ENCODE results near the gene UQCRH.

Gene UQCRH

DNA sequence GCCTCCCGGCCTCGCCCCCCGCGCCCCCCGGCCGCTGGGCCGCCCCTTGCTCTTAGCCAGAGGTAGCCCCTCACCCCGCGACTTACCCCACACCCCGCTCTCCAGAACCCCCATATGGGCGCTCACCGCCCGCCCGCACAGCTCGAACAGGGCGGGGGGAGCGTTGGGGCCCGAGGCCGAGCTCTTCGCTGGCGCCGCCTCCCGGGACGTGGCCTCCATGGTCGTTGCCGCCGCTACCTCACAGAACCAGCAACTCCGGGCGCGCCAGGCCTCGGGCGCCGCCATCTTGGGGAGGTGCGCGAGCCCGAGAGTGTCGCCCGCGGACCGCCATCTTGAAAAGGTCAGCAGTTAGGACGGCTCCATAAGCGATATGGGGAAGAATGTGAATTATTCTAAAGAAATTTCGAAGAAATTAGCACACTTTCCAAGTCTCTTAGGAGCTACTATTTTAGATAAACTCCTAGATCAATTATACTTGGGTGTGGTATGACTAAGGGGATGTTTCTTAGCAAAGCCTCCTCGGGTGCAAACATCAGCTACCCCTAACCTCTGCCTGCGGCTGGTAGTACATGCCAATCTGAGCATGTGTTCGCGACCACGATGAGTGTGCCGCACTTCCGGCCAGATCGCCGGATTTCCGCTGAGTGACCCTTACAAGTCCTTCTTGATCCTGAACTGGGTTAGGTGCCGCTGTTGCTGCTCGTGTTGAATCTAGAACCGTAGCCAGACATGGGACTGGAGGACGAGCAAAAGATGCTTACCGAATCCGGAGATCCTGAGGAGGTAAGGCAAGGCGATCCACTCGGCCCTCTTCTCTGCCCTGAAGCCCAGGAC, at the start of gene UQCRH, which contains the start of gene LRRC41 (continued):
- TF ChIP-seq, protein P1, sequence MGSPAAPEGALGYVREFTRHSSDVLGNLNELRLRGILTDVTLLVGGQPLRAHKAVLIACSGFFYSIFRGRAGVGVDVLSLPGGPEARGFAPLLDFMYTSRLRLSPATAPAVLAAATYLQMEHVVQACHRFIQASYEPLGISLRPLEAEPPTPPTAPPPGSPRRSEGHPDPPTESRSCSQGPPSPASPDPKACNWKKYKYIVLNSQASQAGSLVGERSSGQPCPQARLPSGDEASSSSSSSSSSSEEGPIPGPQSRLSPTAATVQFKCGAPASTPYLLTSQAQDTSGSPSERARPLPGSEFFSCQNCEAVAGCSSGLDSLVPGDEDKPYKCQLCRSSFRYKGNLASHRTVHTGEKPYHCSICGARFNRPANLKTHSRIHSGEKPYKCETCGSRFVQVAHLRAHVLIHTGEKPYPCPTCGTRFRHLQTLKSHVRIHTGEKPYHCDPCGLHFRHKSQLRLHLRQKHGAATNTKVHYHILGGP (tag by site-specific recombination; IDR thresholded peaks at IDR 0.05) = no peak
- no peak for TF ChIP-seq ZNF133 (tag by site-specific recombination; IDR thresholded peaks at IDR 0.05)
- TF ChIP-seq, protein P2, sequence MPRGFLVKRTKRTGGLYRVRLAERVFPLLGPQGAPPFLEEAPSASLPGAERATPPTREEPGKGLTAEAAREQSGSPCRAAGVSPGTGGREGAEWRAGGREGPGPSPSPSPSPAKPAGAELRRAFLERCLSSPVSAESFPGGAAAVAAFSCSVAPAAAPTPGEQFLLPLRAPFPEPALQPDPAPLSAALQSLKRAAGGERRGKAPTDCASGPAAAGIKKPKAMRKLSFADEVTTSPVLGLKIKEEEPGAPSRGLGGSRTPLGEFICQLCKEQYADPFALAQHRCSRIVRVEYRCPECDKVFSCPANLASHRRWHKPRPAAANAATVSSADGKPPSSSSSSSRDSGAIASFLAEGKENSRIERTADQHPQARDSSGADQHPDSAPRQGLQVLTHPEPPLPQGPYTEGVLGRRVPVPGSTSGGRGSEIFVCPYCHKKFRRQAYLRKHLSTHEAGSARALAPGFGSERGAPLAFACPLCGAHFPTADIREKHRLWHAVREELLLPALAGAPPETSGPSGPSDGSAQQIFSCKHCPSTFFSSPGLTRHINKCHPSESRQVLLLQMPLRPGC (tag by site-specific recombination; IDR thresholded peaks at IDR 0.05) = peak; percentile 19
- TF ChIP-seq, protein P3, sequence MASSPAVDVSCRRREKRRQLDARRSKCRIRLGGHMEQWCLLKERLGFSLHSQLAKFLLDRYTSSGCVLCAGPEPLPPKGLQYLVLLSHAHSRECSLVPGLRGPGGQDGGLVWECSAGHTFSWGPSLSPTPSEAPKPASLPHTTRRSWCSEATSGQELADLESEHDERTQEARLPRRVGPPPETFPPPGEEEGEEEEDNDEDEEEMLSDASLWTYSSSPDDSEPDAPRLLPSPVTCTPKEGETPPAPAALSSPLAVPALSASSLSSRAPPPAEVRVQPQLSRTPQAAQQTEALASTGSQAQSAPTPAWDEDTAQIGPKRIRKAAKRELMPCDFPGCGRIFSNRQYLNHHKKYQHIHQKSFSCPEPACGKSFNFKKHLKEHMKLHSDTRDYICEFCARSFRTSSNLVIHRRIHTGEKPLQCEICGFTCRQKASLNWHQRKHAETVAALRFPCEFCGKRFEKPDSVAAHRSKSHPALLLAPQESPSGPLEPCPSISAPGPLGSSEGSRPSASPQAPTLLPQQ (tag by site-specific recombination; IDR thresholded peaks at IDR 0.05) = peak; percentile 19
- 0 out of 2 replicates have a peak, but pooled peaks have one; percentile 36 for TF ChIP-seq TRIM28 (IDR thresholded peaks at IDR 0.05; ENCODE audit: borderline replicate concordance, low read length)
- no peak for TF ChIP-seq PRDM1 (tag by site-specific recombination; IDR thresholded peaks at IDR 0.05)
- TF ChIP-seq ZNF585B (tag by site-specific recombination; IDR thresholded peaks at IDR 0.05) = no peak
- no peak for TF ChIP-seq ZNF266 (tag by site-specific recombination; IDR thresholded peaks at IDR 0.05; ENCODE audit: low read depth)
- peak; percentile 53 for TF ChIP-seq ZNF660 (tag by site-specific recombination; IDR thresholded peaks at IDR 0.05)
- TF ChIP-seq ZNF624 (tag by site-specific recombination; IDR thresholded peaks at IDR 0.05) = no peak
- peak; percentile 41; the same call in 1 of the 2 replicates for TF ChIP-seq TCF7L2 (IDR thresholded peaks at IDR 0.05; ENCODE audit: borderline replicate concordance, low read depth, low read length)

DNA sequence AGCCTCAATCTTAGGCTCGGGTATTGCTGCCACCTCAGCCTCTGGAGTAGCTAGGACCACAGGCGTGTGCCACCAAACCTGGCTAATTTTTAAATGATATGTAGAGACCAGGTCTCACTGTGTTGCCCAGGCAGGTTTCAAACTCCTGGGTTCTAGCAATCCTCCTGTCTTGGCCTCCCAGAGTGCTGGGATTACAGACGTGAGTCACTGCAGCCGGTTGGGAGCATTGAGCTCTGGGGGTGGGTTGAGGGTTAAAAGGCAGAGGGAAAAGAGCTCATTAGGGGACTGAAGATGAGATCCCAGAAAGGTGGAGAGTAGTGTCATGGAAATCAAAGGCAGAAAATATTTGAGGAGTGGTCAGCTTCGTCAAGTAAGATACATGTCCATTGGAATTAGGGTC, 48.8 kb upstream of the UQCRH start:
- ChIA-PET POLR2A (interaction anchor here (0.9 to 1.4 kb wide), 2 partner anchors 9 to 19 kb away, joined by 3 to 5 read pairs; no protein-coding TSS in a partner anchor), CTCF (interaction anchor here (2.2 kb wide), 1 partner anchor 31 kb away, joined by 8 read pairs; no protein-coding TSS in a partner anchor)
- H3K36me3 ChIP-seq (ENCODE audit: control insufficient read depth in 2 of 2, insufficient read depth in 1 of 2, low read length in 2 of 2) = peaks cover 93 to 95% of the 10 kb centered on the region in 2 experiments

DNA sequence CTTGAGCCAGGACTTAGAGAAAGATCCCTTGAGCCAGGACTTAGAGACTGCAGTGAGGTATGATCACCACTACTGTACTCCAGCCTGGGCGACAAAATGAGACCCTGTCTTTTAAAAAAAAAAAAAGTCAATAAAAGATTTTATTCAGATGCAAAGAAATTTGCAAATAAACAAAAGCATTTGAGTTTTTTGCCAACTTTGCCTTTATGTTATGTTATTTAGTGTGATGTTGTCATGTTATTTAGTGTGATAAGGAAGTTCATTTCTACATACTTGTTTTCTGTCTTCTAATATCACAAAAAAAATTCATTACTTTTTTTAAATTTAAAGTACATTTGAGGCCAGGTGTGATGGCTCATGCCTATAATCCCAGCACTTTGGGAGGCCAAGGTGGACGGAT, 47.0 kb upstream of the UQCRH start:
- Histone ChIP-seq H3K27ac (ENCODE audit: extremely low read depth, low read depth, low read length) (no peak overlapping the region), H3K9me3 (ENCODE audit: control insufficient read depth, insufficient read depth, low read depth, low read length) (no peaks in the 10 kb centered on the region), H3K4me3 (ENCODE audit: low read depth, low read length) (no peak overlapping the region), H3K4me1 (ENCODE audit: control insufficient read depth, insufficient read depth, low read length) (0 out of 2 replicates have a peak, but pooled peaks cover 2% of the 10 kb centered on the region), H3K36me3 (ENCODE audit: control insufficient read depth in 2 of 2, insufficient read depth in 1 of 2, low read length in 2 of 2) (peaks cover 83 to 96% of the 10 kb centered on the region in 2 experiments)
- CTCF ChIA-PET = interaction anchor here (2.2 kb wide), 1 partner anchor 33 kb away, joined by 8 read pairs; no protein-coding TSS in a partner anchor
- POLR2A ChIA-PET = interaction anchor here (0.9 to 1.5 kb wide), 3 partner anchors 8 to 33 kb away, joined by 3 to 8 read pairs (median 3); partner anchors contain the start of gene RAD54L
- peak; percentile 7; the same call in 1 of the 2 replicates for TF ChIP-seq ZNF585B (tag by site-specific recombination; IDR thresholded peaks at IDR 0.05)
- TF ChIP-seq ZNF776 (tag by site-specific recombination; IDR thresholded peaks at IDR 0.05; ENCODE audit: borderline replicate concordance) = no peak

More for the DNA sequence above, 48.8 kb upstream of the UQCRH start:
- no peak overlapping the region for H3K27ac ChIP-seq (ENCODE audit: extremely low read depth, low read depth, low read length)
- H3K4me3 ChIP-seq (ENCODE audit: low read depth, low read length) = no peak overlapping the region
- no peaks in the 10 kb centered on the region for H3K9me3 ChIP-seq (ENCODE audit: control insufficient read depth, insufficient read depth, low read depth, low read length)
- 0 out of 2 replicates have a peak, but pooled peaks cover 2% of the 10 kb centered on the region for H3K4me1 ChIP-seq (ENCODE audit: control insufficient read depth, insufficient read depth, low read length)
- TF ChIP-seq GLIS1 (tag by site-specific recombination; IDR thresholded peaks at IDR 0.05) (peak; percentile 70), ZIC2 (tag by site-specific recombination; IDR thresholded peaks at IDR 0.05) (peak; percentile 35), ZNF624 (tag by site-specific recombination; IDR thresholded peaks at IDR 0.05) (no peak)
